ENCODE measurements around the gene ADAM19.

GRCh38 chr5:157570531-157571200 is 4.9 kb downstream of the ADAM19 start:
- TF ChIP-seq POLR2A (IDR thresholded peaks at IDR 0.05; ENCODE audit: low read depth, low read length) (no peak), TAF1 (IDR thresholded peaks at IDR 0.05; ENCODE audit: borderline replicate concordance, low read depth, low read length) (no peak)

All from GM12892 (cell line).